HG02884 (cell line): ENCODE results near the gene EEF1G.
"Not testable (repeated sequence)": the region's sequence is repeated elsewhere in the genome, so short reads cannot be mapped to it uniquely, and the experiment has no call there.

Experiments used
- ATAC-seq: cut with Tn5 transposase; IDR thresholded peaks from one replicate; pipeline ENCODE4 v1.9.1; 2021; ENCODE audit warnings: mild to moderate bottlenecking, moderate library complexity; ENCODE audit not compliant: unreplicated experiment

The EEF1G gene, protein sequence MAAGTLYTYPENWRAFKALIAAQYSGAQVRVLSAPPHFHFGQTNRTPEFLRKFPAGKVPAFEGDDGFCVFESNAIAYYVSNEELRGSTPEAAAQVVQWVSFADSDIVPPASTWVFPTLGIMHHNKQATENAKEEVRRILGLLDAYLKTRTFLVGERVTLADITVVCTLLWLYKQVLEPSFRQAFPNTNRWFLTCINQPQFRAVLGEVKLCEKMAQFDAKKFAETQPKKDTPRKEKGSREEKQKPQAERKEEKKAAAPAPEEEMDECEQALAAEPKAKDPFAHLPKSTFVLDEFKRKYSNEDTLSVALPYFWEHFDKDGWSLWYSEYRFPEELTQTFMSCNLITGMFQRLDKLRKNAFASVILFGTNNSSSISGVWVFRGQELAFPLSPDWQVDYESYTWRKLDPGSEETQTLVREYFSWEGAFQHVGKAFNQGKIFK

DNA sequence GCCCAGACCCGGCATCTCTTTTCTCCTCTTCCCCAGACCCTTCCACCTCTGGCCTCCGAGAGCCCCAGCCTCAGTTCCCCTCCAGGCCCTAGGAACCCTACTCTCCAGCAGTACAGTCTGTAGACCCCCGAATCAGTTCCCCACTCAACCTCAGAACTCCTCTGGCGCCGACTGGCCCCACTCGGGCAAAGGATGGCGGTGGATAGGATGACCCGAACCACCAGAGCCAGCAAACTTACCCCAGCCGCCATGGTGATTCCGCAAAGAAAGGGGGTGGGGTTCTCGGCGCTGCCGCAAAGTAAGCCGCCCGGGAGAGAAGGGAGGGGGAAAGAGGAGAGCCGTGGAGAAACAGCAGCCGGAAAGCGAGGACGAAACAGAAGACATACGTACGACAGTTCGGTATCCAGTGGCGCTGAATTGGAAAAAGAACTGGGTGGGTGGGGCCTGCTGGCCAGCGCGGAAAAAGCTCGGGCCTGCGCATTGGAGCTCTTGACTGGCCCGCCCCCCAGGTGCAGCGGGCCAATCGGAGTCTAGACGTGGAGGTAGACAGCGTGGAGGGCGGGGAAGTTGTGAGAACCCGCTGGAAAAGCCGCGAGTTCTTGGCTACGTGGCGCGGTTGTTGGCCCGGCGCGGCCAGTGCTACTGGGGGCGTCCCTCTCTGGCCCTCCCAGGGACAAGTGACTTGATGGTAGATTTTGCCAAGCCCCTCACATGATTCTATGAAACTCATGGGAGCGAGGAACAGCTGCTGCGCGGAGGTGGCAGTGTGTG is at the start of gene EEF1G:
Gene EEF1G, minus strand, starts transcription at position 300 of the 771 bp plus-strand sequence. Its CDS starts 49 bp downstream, at position 251.
- ATAC-seq: peak; percentile 85

DNA sequence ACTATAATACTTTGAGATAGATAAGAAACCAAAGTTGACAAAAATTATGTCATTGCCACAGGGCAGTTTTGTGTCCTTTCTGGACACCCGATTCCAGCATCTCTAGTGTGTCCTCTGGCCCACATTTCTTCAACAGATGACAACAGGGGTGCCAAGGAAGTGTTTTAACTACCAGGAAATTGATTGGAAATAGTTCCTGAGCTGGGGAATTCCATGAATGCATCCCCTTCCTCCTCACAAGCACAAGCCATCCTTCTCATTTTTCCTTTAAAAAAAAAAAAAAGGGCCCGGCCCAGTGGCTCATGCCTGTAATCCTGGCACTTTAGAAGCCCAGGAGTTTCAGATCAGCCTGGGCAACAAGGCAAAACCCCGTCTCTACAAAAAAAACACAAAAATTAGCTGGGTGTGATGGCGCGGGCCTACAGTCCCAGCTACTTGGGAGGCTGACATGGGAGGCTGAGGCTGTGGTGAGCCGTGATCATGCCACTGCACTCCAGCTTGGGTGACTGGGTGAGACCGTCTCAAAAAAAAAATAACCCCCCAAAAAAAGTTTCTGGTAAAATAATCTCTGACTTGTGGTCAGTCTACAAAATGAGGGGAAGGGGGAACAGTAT is 48.9 kb upstream of the EEF1G start:
- no peak for ATAC-seq

DNA sequence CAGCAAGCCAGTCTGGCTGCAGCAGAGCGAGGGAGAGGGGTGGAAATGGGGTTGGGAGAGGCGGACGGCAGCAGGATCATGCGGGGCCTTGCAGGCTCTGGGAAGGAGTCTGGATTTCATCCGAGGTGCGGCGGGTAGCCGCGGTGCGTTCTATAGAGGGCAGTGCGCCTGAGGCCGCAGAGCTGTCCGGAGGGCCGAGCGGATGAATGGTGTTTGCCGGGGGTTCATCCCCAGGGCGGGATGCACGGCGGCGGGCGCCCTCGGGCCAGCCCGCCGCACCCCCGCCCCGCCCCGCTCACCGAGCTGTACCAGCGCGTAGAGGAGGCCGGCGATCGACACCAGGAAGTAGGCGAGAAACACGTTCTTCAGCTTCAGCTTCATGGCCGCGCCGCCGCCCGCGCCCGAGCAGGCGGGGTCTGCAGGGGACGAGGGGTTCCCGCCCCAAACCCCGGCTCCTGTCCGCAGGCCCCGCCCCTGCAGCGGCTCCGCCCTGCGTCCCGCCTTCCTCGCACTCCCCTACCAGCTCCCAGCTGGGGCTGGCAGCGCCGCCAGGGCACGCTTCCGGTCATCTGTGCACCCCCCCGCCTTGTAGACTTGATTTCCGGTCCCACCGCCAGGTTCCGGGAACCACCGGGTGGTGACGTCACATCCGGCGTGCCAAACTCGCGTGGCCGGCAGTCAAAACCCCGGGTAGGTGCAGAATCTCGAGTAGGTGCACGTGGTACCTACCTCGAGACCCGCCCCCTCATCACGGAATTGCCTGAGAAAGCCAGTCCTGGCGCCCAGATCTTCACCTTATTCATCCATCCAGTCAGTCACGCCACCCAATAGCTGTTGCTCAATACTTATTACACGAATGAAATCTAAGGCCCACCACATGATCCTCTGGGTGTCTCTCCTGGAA is 48.1 kb upstream of the EEF1G start, which contains the start of gene B3GAT3:
Gene B3GAT3, minus strand, starts transcription at position 420 of the 904 bp plus-strand sequence. Its CDS starts 39 bp downstream, at position 381.
- peak; percentile 90 for ATAC-seq

DNA sequence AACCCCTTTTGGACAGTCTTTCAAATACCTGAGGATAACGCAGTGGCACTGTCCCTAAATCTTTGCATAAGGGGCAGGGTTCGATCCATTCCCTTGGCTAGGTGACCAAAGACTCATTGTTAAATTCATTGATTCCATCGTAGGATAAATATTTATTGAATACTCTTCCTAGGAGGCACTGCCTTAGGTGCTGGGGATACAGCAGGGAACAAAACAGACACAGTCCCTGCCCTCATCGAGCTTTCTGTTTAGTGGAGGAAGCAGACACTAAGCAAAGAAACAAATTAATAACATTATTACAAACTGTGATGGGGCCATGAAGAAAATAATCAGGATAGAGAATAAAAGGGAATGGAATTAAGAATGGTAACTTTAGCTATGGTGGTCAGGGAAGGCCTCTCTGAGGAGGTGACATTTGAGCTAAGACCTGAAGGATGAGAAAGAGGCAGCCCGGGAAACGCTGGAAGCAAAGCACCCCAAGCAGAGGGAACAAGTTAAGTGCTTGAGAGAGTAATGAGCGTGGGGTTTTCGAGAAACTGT is 47.4 kb upstream of the EEF1G start:
- ATAC-seq: no peak

DNA sequence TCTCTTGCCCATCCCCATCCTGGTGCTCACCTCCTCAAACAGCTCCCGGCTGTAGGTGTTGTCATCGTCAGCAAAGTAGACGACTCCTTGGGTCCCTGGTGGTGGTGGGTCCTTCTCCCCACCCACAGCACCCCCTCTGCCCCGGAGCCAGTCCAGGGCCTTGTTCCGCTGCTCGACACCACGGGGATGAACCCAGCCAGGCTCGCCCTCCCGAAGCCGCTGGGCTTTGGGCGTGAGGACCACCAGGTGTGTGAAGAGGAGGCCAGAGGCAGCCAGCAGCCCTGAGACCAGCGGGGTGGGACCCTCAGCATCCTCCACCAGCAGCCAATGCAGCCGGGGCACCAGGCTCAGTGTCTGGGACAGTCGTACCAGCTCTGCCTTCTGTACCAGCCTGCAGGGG is 43.3 kb upstream of the EEF1G start:
- not testable (repeated sequence) for ATAC-seq

DNA sequence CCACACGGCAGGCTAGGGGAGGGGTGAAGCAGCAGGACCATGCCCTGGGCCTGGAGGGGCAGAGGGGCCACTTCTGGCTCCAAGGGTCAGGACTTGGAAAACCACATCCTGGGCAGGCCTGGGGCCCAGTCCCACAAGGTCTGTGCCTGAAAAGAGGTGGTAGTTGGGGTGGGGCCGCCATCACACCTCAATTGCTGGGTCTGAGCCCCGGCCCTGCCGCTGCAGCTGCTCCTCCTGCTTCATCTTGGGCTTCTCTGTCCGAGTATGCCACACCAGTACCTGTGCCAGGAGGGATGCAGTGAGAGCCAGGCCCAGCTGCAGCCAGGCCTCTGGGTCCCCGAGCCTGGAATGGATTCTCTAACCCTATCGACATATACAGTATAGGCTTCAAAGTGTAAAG is 41.8 kb upstream of the EEF1G start:
- no peak for ATAC-seq

DNA sequence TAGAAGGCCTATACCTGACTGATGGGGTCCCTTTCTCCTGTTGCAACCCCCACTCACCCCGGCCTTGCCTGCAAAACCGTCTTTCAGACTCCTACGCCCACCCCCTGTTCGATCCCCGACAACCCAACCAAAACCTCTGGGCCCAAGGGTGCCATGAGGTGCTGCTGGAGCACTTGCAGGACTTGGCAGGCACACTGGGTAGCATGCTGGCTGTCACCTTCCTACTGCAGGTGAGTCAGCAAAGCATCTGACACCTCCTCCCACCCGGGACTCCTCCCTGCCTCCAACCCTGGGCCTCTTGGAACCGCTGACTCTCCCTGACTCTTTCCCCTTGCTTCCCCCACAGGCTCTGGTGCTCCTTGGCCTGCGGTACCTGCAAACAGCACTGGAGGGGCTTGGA is 40.6 kb upstream of the EEF1G start:
- ATAC-seq: no peak

DNA sequence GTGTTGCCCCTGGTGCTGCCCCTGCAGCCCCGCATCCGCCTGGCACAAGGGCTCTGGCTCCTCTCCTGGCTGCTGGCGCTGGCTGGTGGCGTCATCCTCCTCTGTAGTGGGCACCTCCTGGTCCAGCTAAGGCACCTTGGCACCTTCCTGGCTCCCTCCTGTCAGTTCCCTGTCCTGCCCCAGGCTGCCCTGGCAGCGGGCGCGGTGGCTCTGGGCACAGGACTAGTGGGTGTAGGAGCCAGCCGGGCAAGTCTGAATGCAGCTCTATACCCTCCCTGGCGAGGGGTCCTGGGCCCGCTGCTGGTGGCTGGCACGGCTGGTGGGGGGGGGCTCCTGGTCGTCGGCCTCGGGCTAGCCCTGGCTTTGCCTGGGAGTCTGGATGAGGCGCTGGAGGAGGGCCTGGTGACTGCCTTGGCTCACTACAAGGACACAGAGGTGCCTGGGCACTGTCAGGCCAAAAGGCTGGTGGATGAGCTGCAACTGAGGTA is 39.6 kb upstream of the EEF1G start:
- ATAC-seq: no peak

DNA sequence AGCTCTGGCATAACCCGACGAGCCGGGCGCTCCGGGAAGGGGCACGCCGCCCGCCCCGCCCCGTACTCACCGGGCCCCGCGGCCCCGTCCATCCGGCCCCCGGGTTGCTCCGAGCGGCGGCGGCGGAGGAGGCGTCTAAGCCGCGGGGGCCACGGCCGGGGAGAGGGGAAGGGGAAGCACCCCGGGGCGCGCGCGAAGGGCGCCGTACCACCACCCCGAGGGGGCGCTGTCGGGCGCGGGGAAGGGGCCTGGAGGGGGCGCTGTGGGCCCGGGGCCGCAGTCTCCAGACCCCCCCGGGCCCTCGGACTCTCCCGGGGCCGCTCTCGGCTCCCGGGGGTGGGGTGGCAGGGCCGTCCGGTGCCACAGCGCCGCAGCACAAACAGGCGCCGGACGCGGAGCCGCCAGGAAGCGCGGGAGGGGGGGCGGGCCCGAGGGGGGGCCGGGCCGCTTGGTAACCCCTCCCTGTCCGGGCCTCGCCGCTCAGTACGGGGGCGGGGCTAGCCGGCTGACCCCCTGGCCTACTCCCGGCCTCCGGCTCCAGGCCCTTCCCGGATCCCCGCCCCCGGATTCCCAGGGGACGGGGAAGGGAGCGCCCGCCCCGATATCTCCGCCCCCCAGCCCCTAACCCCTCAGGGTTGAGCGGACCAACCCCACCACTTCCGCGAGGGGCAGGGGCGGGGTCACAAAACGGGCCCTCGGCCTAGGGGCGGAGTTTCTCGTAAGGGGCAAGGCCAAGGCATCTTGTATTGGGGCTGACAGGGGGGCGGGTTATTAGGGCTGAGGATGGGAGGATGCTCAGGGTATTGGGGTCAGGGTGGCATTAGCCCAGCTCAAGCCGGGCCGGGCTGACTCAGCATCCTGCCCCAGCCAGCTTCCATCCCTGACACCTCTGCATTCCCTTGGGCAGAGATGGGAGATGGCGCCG is 38.9 kb upstream of the EEF1G start, which contains the start of the genes EML3 and ROM1:
Gene EML3, minus strand, starts transcription at position 410 of the 925 bp plus-strand sequence. Its CDS starts 318 bp downstream, at position 92.
Gene ROM1, plus strand, starts transcription at position 892 of the 925 bp plus-strand sequence. Its CDS starts 25 bp downstream, at position 917.
- ATAC-seq: peak; percentile 52

DNA sequence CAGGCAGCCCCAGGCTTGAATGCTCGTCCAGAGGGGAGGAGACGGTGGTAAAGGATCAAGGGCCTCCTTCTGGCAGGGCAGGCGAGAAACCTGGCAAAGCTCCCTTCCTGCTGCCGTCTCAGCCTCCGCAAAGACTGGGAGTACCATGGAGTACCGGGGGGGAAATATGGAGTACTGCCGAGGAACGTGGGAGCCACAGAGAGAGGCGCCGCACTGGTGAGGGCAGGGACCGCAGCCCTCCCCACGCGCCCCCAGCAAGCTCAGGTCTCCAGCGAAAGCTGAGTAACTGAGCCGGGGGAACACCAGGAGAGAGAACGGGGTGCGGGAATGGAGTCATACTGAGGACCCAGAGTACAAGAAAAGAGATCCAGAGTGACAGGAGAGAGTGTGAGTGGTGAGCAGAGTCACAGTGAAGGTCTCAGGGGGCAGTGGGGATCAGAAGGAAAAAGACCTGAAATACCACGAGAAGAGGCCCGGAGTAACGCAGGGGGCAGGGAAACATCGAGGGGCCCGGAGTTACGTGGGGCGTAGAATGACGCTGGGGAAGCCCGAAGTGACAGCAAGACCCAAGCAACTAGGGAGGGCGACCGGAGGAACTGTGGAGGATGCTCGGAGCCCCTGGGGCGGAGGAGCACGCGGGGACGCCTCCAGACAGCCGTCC is 38.1 kb upstream of the EEF1G start:
- peak; percentile 23 for ATAC-seq

DNA sequence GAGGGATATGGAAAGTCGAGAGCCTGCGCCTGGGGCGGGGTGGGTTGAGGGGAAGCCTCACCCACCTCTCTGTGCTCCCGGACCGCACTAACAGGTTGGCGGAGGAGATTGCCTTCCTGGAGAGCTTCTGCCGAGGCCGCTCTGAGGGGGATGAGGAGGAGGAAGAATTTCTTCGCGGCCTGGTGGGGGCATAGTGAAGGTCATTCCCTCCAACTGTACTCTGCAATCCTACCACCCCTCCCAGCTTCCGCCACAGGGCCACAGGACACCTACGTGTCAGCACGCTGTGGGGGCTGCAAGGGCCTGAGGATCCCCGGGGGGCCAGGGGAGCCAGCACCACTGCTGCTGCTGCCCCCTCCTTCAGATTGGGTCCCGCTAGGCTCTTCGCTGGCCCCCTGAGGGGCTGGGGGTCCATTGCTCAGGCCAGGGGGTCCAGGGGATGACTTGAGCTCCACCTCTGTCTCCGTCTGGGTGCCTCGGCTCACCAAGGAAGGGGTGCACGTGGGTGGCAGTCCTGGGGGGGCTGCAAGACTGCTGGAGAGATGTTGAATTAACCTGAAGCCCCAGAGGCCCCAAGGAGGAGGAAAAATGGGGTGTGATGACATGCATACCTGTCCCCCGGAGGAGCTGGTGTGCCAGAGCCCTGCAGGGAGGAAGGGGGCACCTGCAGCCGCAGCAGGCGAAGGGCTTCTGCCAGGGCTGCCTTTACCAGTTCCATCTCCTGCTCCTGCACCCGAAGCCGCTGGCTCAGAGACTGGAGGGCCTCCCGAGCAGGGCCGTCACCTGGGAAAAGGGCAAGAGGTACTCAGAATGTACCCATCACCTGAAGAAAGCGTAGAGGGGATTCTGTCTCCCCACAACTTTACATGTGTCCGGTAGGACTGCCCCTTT is 37.4 kb upstream of the EEF1G start:
- no peak for ATAC-seq

DNA sequence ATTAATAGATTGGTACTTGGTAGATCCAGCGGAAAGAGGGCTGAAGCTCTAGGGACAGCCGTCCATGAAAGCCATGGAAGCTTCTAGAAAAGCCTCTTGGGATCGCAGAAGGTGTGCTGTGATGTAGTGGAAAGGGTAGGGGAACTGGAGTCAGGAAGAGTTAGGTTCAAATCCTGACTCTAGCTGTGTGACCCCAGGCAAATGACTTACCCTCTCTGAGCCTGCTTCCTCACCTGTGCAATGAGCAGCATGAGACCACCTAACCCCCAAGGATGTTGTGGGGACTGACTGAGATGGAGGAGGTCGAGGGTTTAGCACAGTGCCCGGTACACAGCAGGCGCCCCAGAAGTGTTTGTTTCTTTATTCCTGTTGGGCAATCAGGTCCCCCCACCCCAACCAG is 36.7 kb upstream of the EEF1G start:
- no peak for ATAC-seq

DNA sequence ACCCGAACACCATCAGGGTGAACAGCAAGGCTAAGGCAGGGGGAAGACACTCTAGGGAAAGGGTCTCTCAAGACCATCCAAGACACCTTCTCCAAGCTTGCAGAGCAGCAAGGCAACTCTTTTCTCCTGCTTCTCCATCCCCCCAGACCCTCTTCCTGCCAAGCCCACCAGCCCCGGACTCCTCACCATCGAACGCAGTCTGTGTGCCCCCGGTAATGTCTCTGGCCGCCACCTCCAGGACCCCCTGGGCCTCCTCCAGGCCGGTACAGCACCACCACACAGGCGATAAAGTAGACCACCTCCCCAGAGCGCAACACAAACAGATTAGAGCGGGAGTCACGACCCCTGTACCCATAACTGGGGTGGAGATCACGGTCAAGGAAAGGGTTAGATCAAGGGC is 35.1 kb upstream of the EEF1G start:
- no peak for ATAC-seq

DNA sequence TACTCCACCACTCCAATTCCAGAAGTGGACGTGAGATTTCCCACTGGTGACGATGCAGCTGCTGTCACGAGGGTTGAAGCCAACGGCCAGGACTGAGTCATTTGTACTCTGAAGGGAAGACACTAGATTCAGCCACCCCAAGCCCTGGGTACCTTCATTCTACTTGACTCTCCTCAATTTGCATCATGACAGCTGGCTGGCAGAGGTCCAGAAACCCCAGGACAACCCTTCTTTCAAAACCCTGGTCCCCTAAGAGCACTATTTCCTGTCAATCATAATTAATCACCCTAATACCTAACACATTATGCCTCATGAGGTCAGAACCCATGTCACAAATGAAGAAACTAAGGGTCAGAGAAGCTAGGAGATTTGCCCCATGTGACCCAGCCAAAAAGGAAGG is 34.0 kb upstream of the EEF1G start:
- ATAC-seq: no peak

DNA sequence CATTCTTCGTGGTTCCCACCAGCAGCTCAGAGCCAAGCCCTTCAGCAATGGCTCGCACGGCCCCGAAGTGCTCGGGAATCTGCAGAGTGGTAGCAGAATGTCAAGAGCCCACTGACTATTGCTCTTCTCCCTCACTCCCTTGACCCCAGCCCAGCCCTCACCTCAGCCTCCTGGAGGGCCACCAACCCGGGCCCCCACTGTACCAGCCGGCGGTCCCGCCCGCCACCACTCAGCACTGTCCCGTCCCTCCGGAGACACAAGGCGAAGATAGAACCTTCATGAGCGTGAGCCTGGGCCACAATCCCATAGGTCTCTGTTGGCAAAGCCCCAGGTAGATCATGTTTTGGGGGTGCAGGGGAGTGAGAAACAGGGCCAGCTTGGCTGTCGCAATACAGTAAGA is 32.2 kb upstream of the EEF1G start:
- ATAC-seq: no peak

DNA sequence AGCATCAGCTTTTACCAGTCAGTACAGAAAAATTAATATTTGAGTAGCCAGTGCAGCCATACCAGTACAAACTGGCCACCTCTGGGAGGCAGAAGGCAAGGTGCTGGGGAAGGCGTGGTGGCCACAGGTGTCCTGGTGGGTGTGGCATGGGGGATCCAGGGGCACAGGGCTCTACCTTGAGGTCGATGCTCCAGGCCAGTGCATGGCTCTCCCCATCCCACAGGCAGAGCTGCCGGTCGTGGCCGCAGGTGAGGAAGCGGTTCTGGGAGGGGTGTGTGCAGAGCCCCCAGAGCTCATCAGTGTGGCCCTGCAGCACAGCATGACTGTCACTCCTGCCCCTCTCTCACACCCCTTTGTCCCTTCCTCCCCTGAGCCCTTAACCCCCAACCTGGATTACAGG is 31.8 kb upstream of the EEF1G start:
- no peak for ATAC-seq

DNA sequence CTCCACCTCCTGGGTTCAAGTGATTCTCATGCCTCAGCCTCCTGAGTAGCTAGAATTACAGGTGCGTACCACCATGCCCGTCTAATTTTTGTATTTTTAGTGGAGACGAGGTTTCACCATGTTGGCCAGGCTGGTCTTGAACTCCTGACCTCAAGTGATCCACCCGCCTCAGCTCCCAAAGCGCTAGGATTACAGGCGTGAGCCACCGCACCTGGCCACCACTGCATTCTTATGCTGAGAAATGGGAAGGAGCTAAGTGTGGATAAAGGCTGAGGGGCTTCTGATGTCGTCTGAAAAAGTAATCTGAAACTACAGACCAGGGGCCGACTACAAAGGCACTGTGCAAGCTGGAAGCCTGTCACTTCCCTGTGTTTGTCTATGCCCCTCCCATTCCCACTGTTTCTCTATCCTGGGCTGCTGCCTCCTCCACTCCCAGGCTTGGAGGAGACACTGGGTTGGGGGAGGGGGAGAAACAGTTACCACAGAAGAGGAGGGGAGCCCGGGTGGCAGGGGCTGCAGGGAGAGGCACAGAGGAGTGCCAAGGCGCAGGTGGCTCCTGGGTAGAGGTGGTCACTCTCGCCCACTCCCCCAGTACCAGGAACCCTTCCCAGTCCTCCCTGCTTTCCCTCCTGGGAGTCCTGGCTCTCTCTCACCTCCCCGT is 30.9 kb upstream of the EEF1G start:
- ATAC-seq: no peak
